Colonic mucosa (tissue), 4 donors: ENCODE results near the gene LHX4. TPM values are rescaled to one million over a fixed set of nuclear protein-coding genes. Genes with fewer than 3 reads are reported as not detected.

Source experiments
- DNase-seq: peaks from one replicate; pipeline ENCODE4 v3.0.0-alpha.2; 2020
- H3K27ac ChIP-seq: fragments of 200-600 bp; one replicate; pipeline ENCODE4 v1.8.0; 2021
- H3K27me3 ChIP-seq: fragments of 200-600 bp; one replicate; pipeline ENCODE4 v1.8.0; 2021
- H3K36me3 ChIP-seq: fragments of 200-600 bp; one replicate; pipeline ENCODE4 v1.8.0; 2021
- H3K4me1 ChIP-seq: fragments of 200-600 bp; one replicate; pipeline ENCODE4 v1.8.0; 2021; ENCODE audit warnings: mild to moderate bottlenecking
- H3K4me3 ChIP-seq: fragments of 200-600 bp; one replicate; pipeline ENCODE4 v1.8.0; 2021
- H3K9ac ChIP-seq, 2 donors: one replicate each; pipeline ENCODE4 v1.7.0; 2013; ENCODE audit warnings: control low read depth in 2 of 2, low read depth in 2 of 2, low read length in 2 of 2
- H3K9me3 ChIP-seq: fragments of 200-600 bp; one replicate; pipeline ENCODE4 v1.8.0; 2021
- CTCF ChIP-seq: fragments of 200-600 bp; IDR thresholded peaks from one replicate; pipeline ENCODE4 v1.8.0; 2022; ENCODE audit warnings: antibody characterized with exemption, mild to moderate bottlenecking
- intact Hi-C: fragments of 100-400 bp; cut with DNase I; formaldehyde crosslinking; loops from one replicate; pipeline ENCODE4 v1.14.1; 2022
- total RNA-seq, 2 donors: library from RNA; stranded (reverse); fragmentation: NEBNext Ultra II Directional in 1 of 2; extraction: Animal tissue kit (Norgen Biotek cat#: 25700) in 1 of 2; gene quantifications; one replicate each; pipeline ENCODE4 v1.2.1, GENCODE V29; 2021
- donor health status: healthy.
- donor health status: DM: no; HTN: no; CAD: no.
- donor health status: DM: no; HTN: no; CAD: no.

Gene LHX4
- total RNA-seq, 2 donors from 2014 or later, result 0.74 to 0.77 TPM

- no peaks in the 10 kb centered on the region for H3K4me1 ChIP-seq
- H3K9me3 ChIP-seq, result no peaks in the 10 kb centered on the region
- no peaks in the 10 kb centered on the region for H3K27me3 ChIP-seq
- no peaks in the 10 kb centered on the region for H3K36me3 ChIP-seq
- no peak for DNase-seq
- no peak overlapping the region for H3K4me3 ChIP-seq
- no peak overlapping the region for H3K27ac ChIP-seq
- intact Hi-C loops, result no loop called here
- TF ChIP-seq CTCF, result no peak
- no peak overlapping the region for H3K9ac ChIP-seq
Observed at GRCh38 chr1:180294711-180295110, 64.6 kb downstream of the LHX4 start.

- Histone ChIP-seq H3K9me3 (no peaks in the 10 kb centered on the region), H3K36me3 (no peaks in the 10 kb centered on the region), H3K4me1 (no peaks in the 10 kb centered on the region), H3K9ac (no peak overlapping the region), H3K27ac (no peak overlapping the region), H3K4me3 (no peak overlapping the region), H3K27me3 (no peaks in the 10 kb centered on the region)
- TF ChIP-seq CTCF, result no peak
- intact Hi-C loops, result no loop called here
- no peak for DNase-seq
Observed at GRCh38 chr1:180295999-180296398, 65.9 kb downstream of the LHX4 start.

- Histone ChIP-seq H3K36me3 (no peaks in the 10 kb centered on the region), H3K9ac (no peak overlapping the region), H3K27me3 (no peaks in the 10 kb centered on the region), H3K4me1 (no peaks in the 10 kb centered on the region), H3K27ac (no peak overlapping the region), H3K4me3 (no peak overlapping the region), H3K9me3 (no peaks in the 10 kb centered on the region)
- intact Hi-C loops, result no loop called here
- DNase-seq, result no peak
- no peak for TF ChIP-seq CTCF
Observed at GRCh38 chr1:180299479-180300221, 69.6 kb downstream of the LHX4 start.

- Histone ChIP-seq H3K27ac (no peak overlapping the region), H3K36me3 (no peaks in the 10 kb centered on the region), H3K27me3 (no peaks in the 10 kb centered on the region), H3K4me1 (no peaks in the 10 kb centered on the region), H3K9me3 (no peaks in the 10 kb centered on the region), H3K9ac (no peak overlapping the region), H3K4me3 (no peak overlapping the region)
- no peak for TF ChIP-seq CTCF
- DNase-seq, result no peak
- intact Hi-C loops, result no loop called here
Observed at GRCh38 chr1:180301135-180301742, 71.2 kb downstream of the LHX4 start.

GRCh38 chr1:180309338-180309737, 79.3 kb downstream of the LHX4 start:
- no peak for DNase-seq
- Histone ChIP-seq H3K27ac (no peak overlapping the region), H3K9me3 (no peaks in the 10 kb centered on the region), H3K4me1 (no peaks in the 10 kb centered on the region), H3K36me3 (no peaks in the 10 kb centered on the region), H3K4me3 (no peak overlapping the region), H3K27me3 (no peaks in the 10 kb centered on the region), H3K9ac (no peak overlapping the region)
- TF ChIP-seq CTCF, result no peak
- intact Hi-C loops, result no loop called here
